22Rv1 (cell line): ENCODE measurements around the gene ZNF618.

ENCODE experiments used
- ZFX ChIP-seq: fragments of 450-650 bp; IDR thresholded peaks from 2 replicates; pipeline ENCODE4 v1.6.1; 2017; ENCODE audit warnings: antibody characterized with exemption, borderline replicate concordance
- TF ChIP-seq, protein P1 (sequence below): fragments of 450-650 bp; IDR thresholded peaks from 2 replicates; pipeline ENCODE4 v1.5.1; 2017; ENCODE audit warnings: mild to moderate bottlenecking

DNA sequence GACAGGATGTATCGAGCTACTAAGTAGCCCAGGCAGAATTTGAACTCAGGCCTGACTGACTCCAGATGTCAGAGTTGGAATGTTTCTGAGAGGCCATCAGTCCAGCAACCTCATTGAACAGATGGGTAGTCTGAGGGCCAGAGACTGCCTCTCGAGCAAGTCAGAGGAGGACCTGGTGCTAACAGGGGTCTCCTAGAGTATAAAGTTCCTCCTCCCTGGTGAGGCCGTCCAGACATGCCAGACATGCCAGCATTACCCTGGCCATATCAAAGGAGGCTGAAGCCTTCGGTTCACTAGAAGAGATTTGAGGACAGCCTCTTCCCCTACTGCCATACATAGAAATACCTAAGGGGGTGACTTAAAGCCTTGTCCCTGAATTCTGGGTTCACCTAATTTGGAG is 81.2 kb downstream of the ZNF618 start:
- TF ChIP-seq, protein P1, sequence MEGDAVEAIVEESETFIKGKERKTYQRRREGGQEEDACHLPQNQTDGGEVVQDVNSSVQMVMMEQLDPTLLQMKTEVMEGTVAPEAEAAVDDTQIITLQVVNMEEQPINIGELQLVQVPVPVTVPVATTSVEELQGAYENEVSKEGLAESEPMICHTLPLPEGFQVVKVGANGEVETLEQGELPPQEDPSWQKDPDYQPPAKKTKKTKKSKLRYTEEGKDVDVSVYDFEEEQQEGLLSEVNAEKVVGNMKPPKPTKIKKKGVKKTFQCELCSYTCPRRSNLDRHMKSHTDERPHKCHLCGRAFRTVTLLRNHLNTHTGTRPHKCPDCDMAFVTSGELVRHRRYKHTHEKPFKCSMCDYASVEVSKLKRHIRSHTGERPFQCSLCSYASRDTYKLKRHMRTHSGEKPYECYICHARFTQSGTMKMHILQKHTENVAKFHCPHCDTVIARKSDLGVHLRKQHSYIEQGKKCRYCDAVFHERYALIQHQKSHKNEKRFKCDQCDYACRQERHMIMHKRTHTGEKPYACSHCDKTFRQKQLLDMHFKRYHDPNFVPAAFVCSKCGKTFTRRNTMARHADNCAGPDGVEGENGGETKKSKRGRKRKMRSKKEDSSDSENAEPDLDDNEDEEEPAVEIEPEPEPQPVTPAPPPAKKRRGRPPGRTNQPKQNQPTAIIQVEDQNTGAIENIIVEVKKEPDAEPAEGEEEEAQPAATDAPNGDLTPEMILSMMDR = no peak
- TF ChIP-seq ZFX = no peak
